Measurements from ENCODE around the gene AGAP9.
"Not testable (repeated sequence)": the region's sequence is repeated elsewhere in the genome, so short reads cannot be mapped to it uniquely, and the experiment has no call there.

AGAP9 gene

GRCh38 chr10:47485943-47486342, 37.5 kb downstream of the AGAP9 start:
- DNase-seq (ENCODE audit: low read depth), result not testable (repeated sequence)

- DNase-seq (ENCODE audit: low read depth), result not testable (repeated sequence)
Measured at GRCh38 chr10:47484786-47485185, 38.7 kb downstream of the AGAP9 start.

GRCh38 chr10:47483923-47484322, 39.5 kb downstream of the AGAP9 start, which contains the start of gene ANXA8:
Gene ANXA8, minus strand, starts transcription at chr10:47484115. Its CDS starts 182 bp downstream, at chr10:47483933.
- not testable (repeated sequence) for DNase-seq (ENCODE audit: low read depth)

GRCh38 chr10:47482367-47482766, 41.1 kb downstream of the AGAP9 start:
- DNase-seq (ENCODE audit: low read depth), result not testable (repeated sequence)

DNA sequence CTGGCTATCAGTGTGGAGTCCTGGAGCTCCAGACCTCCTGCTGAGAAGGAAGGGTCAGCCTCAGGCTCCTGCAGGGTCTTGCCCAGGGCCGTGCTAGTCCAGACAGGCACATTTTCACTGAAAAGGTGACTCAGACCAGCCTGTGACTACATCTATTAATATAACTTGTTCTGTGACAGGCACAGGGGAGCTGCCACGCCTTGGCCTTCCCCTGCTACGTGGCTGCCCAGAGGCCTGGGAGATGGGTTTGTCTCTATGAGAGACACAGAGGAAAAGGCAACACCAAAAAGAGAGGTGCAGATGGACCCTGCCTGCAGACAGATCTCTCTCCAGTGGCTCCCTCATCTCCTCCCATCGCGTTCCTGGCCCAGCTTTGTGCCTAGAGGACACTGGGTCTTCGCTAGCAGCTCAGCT, 41.7 kb downstream of the AGAP9 start:
- not testable (repeated sequence) for DNase-seq (ENCODE audit: low read depth)

DNA sequence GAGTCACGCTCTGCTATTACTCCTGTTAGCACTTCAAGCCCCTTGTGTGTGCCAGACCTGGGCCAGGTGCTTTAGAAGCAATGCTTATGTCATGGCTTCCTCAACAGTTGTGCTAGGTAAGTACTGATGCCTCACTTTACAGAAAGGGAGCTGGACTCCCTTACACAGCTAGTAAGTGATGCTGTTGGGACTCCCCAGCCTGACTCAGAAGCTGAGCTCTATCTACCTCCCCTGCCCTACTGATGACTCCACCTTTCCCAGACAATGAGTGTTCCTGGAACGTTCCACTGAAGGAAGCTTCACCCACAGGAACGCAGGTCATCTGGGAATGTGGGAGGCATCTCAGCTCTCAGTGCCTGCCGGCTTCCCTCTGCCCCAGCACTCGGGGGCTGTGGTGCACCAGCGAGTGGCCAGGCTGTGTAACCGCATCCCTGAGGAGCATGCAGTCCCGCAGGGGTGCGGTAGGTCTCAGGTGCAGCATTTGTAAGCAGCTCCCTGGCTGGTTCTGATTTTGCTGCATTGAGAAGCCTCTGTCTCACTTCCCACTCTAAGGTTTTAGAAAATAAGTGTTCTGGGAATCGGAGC, 42.2 kb downstream of the AGAP9 start:
- DNase-seq (ENCODE audit: low read depth), result not testable (repeated sequence)

DNA sequence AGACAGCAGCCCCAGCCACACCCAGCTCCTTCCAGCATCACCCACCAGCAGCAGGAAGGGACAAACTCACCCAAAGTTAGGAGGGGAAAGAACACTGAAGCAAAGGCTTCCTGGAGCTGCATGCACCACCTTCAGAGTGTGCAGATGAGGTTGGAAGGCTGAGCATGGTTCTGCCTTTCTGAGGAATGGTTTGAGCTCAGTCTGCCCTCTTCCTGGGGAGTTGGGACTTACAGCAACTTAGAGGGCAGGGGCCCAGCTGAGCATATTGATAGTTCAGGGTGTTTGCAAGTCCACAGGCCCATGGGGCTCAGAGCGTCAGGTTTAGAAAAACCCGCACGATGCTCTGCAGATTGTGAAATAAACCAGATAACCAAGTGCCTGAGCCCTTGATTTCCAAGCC, 43.3 kb downstream of the AGAP9 start:
- DNase-seq (ENCODE audit: low read depth), result not testable (repeated sequence)

DNA sequence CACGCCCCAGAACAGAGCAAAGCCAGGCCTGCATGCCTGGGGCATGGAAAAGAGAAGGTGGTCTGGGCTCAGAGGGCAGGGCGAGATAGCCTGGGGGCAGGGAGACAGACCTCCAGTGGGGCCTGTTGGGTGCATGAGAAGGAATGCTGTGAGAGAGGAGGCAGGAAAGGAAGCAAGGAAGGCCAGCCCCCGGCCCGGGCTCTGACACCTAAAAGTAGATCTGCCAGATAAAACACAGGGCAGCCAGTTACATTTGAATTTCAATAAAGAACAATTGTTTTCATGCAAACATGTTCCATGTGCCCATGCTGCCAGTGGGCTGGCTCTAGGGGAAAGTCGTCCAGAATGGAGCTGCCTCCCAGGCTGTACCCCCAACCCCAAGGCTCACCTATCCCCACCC, 45.3 kb downstream of the AGAP9 start:
- DNase-seq (ENCODE audit: low read depth), result not testable (repeated sequence)

DNA sequence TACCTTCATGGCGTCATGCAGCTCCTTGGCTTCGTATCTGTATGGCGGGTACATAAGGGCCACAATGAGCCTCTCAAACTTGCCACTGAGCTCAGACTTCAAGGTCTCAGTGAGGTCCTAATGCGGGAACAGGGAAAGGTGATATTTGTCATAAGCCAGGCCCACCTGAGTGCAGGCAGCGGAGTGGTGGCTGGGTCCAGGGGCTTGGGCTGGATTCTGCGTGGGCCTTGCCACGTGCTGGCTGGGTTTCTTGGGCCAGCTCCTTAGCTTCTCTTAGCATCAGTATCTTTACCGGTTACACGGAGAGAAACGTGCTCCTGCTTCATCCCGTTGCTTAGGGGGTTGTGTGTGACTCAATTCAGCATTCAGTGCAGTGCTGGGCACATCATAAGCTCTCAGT, 46.4 kb downstream of the AGAP9 start:
- not testable (repeated sequence) for DNase-seq (ENCODE audit: low read depth)

DNA sequence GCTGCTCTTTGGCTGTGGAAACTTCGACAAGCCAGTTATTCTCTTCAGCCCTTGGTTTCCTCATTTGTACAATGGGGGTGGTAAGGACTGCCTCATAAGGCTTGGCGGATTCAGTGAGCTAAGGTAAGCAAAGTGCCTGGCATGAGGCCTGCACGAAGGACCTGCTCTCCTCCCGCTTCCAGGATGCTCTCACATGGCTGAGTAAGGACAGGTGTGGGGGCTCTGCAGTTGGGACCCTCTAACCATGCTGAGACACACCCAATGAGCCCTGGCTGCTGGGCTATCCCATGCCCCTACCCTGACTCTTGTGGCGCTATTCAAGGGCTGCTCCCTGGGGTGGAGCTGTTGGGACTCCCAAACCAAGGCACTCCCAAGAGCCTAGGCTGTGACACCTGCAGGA, 48.3 kb downstream of the AGAP9 start:
- DNase-seq (ENCODE audit: low read depth), result not testable (repeated sequence)

GRCh38 chr10:47473516-47473915, 49.9 kb downstream of the AGAP9 start:
- not testable (repeated sequence) for DNase-seq (ENCODE audit: low read depth)

GRCh38 chr10:47472647-47473046, 50.8 kb downstream of the AGAP9 start:
- DNase-seq (ENCODE audit: low read depth), result not testable (repeated sequence)

DNA sequence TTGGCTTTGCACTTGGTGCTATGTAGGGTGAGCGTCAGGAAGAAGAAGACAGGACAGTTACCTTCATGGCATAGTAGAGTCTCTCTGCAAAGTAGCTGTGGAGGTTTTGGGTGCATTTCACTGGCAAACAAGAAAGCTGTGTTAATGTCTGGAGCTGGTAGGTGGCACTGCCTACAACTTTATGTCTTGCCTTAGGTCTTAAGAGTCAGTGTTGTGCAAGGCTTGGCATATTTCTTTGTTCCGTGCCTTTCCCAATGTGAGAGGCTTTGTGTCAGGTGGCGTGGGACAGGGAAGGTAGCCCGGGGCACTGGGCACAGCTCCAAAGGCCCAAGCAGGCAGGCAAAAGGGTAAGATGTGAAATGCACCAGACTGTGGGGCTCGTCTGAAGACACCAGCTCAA, 51.4 kb downstream of the AGAP9 start:
- not testable (repeated sequence) for DNase-seq (ENCODE audit: low read depth)

DNA sequence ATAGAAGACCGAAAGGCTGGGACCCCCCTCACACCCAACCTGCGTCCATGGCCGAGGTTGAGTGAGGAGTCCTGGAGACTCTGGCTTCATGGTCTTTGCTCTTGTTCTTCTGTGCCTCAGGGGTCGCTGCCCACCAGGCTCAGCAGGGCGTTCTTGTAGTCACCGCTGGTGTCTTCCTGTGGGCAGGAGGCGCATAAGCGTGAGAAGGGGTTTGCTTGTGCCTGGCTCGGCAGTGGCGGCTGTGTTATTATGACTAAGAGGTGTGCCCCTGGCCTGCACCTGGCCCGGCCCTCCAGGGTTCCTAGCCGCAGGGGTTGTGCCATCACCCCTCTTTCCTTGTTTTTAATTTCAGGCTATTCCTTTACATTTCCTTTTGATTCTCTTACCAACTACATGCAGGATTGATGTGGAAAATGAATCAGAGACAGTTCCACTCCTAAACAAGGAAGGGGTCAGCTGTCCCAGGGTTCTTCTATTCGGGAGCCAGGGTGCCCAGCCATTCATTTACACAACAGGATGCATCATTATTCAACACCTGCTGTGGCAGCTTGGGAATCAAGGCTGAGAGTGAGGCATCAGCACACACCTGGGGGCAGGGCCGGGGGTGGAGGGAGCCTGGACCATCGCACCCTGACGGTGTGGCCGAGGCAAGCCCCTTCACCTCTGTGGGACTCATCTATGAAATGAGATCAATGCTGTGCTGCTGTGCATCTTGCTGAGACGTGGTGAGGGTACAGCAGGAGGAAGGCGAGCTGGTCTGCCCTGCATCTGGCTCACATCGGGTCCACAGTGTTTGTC, 54.5 kb downstream of the AGAP9 start:
- DNase-seq (ENCODE audit: low read depth), result not testable (repeated sequence)

GRCh38 chr10:47467957-47468356, 55.5 kb downstream of the AGAP9 start:
- not testable (repeated sequence) for DNase-seq (ENCODE audit: low read depth)

GRCh38 chr10:47467458-47467857, 56.0 kb downstream of the AGAP9 start:
- DNase-seq (ENCODE audit: low read depth), result not testable (repeated sequence)

- DNase-seq (ENCODE audit: low read depth), result not testable (repeated sequence)
Measured at GRCh38 chr10:47465216-47465917, 58.1 kb downstream of the AGAP9 start.

- not testable (repeated sequence) for DNase-seq (ENCODE audit: low read depth)
Measured at GRCh38 chr10:47462577-47463358, 60.7 kb downstream of the AGAP9 start.

DNA sequence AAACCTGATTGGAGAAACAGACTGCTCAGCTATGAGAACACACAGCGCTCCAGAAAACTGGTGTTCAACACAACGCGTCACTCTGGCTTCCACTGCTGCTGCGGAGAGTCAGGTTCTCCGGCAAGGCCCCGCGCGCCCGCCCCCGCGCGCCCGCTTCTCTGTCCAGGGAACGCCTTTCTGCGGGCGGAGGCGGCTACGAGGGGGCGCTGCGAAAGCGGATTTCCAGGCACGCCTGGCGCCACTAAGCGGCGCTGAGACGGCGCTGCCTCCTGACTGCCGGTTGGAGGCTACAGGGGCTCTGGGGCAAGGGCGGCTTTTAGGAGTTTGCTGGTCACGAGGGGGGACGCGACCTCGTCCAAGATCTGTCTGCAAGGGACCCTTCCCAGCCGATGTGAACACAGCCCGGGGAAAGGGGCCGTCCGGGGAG, 62.2 kb downstream of the AGAP9 start:
- DNase-seq (ENCODE audit: low read depth), result not testable (repeated sequence)

GRCh38 chr10:47458466-47459154, 64.8 kb downstream of the AGAP9 start:
- DNase-seq (ENCODE audit: low read depth), result no peak

- DNase-seq (ENCODE audit: low read depth), result no peak
Measured at GRCh38 chr10:47457826-47458225, 65.6 kb downstream of the AGAP9 start.
